Smooth muscle cell (in vitro differentiated cells): ENCODE results near the gene SOX6. TPM values are rescaled to one million over a fixed set of nuclear protein-coding genes. Genes with fewer than 3 reads are reported as not detected.
A peak's percentile ranks its signal among the peaks of the same experiment; 100 is the strongest.

ENCODE experiments used
- DNase-seq: peaks from one replicate; lab custom pipeline; 2025; ENCODE audit not compliant: unreplicated experiment; lab: John Stamatoyannopoulos, UW
- H2AFZ ChIP-seq: fragments of 200-600 bp; sonication (generic); 2 replicates; pipeline ENCODE4 v1.6.0; 2016; ENCODE audit warnings: antibody characterized with exemption, low read depth, mild to moderate bottlenecking
- H3F3A ChIP-seq: fragments of 200-600 bp; sonication (generic); 2 replicates; pipeline ENCODE4 v1.6.0; 2017; ENCODE audit warnings: antibody characterized with exemption, low read depth
- H3K27ac ChIP-seq: fragments of 200-600 bp; sonication (generic); 2 replicates; pipeline ENCODE4 v1.5.1; 2016; ENCODE audit warnings: low read depth, mild to moderate bottlenecking
- H3K27me3 ChIP-seq: fragments of 200-600 bp; sonication (generic); 2 replicates; pipeline ENCODE4 v1.6.1; 2016; ENCODE audit warnings: low read depth, mild to moderate bottlenecking
- H3K36me3 ChIP-seq: fragments of 200-600 bp; sonication (generic); 2 replicates; pipeline ENCODE4 v1.5.1; 2016; ENCODE audit warnings: low read depth
- H3K4me1 ChIP-seq: fragments of 200-600 bp; sonication (generic); 2 replicates; pipeline ENCODE4 v1.5.1; 2016; ENCODE audit warnings: low read depth
- H3K4me2 ChIP-seq: fragments of 200-600 bp; sonication (generic); 2 replicates; pipeline ENCODE4 v1.6.0; 2016; ENCODE audit warnings: mild to moderate bottlenecking
- H3K4me3 ChIP-seq: fragments of 200-600 bp; sonication (generic); 2 replicates; pipeline ENCODE4 v1.5.1; 2016; ENCODE audit warnings: mild to moderate bottlenecking
- H3K79me2 ChIP-seq: fragments of 200-600 bp; sonication (generic); 2 replicates; pipeline ENCODE4 v1.6.0; 2016; ENCODE audit warnings: low read depth, mild to moderate bottlenecking
- H3K9ac ChIP-seq: fragments of 200-600 bp; sonication (generic); 2 replicates; pipeline ENCODE4 v1.6.0; 2016; ENCODE audit warnings: low read depth
- H3K9me3 ChIP-seq: fragments of 200-600 bp; sonication (generic); replicated peaks from 2 replicates; pipeline ENCODE4 v1.5.1; 2016; ENCODE audit warnings: low read depth
- H4K20me1 ChIP-seq: fragments of 200-600 bp; sonication (generic); 2 replicates; pipeline ENCODE4 v1.6.0; 2016; ENCODE audit warnings: low read depth
- WGBS: methylation state at CpG from one replicate; pipeline ENCODE4 v1.1.7; 2016; ENCODE audit warnings: low lambda C conversion rate; 5-methylcytosine and 5-hydroxymethylcytosine counted together
- polyA plus RNA-seq: library from polyadenylated mRNA; unstranded; fragments of >200 nt; fragmentation: Nextera tagmentation; extraction: Ambion mirVana; gene quantifications from 2 replicates; pipeline ENCODE4 v1.2.1, GENCODE V29; 2016
- total RNA-seq: library from RNA; depleted of rRNA; stranded (reverse); fragments of >200 nt; gene quantifications from 2 replicates; pipeline ENCODE4 v1.2.3, GENCODE V29; 2014
- TF ChIP-seq, protein P1 (sequence below): fragments of 200-600 bp; sonication (generic); IDR thresholded peaks from 2 replicates; pipeline ENCODE4 v1.5.1; 2017; ENCODE audit warnings: borderline replicate concordance, mild to moderate bottlenecking, antibody characterized with exemption; ENCODE audit not compliant: insufficient read depth, poor library complexity, severe bottlenecking

Gene SOX6
- total and polyA plus RNA-seq, 2 experiments from 2014 or later, result 11.2 to 27.6 TPM

DNA sequence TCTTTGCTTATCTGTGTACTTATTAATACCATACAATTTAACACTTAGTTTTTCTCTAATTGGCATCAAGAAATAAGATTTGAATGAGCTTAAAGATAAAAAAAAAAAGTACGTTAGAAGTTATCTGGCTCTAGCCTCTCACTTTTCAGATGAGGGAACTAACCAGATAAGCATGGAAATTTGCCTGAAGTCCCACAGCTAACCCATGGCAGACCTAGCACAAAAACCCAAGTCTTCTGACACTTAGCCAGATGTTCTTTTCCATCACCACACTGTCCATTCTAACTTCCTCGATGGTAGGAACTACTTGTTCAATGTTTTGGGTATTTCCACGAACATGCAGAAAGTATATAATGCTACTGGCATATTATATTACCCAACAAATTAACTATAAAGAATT lies 7.4 kb upstream of the SOX6 start:
- no peak overlapping the region for H2AFZ ChIP-seq
- DNase-seq, result no peak
- H3K4me2 ChIP-seq, result no peak overlapping the region
- no peaks in the 10 kb centered on the region for H3K4me1 ChIP-seq
- H3K36me3 ChIP-seq, result no peaks in the 10 kb centered on the region
- no peak overlapping the region for H3K4me3 ChIP-seq
- TF ChIP-seq, protein P1, sequence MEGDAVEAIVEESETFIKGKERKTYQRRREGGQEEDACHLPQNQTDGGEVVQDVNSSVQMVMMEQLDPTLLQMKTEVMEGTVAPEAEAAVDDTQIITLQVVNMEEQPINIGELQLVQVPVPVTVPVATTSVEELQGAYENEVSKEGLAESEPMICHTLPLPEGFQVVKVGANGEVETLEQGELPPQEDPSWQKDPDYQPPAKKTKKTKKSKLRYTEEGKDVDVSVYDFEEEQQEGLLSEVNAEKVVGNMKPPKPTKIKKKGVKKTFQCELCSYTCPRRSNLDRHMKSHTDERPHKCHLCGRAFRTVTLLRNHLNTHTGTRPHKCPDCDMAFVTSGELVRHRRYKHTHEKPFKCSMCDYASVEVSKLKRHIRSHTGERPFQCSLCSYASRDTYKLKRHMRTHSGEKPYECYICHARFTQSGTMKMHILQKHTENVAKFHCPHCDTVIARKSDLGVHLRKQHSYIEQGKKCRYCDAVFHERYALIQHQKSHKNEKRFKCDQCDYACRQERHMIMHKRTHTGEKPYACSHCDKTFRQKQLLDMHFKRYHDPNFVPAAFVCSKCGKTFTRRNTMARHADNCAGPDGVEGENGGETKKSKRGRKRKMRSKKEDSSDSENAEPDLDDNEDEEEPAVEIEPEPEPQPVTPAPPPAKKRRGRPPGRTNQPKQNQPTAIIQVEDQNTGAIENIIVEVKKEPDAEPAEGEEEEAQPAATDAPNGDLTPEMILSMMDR, result no peak
- no peaks in the 10 kb centered on the region for H3K9me3 ChIP-seq
- no peaks in the 10 kb centered on the region for H4K20me1 ChIP-seq
- WGBS, result 78% methylated on average over 3 of the region's 3 CpGs
- H3K9ac ChIP-seq, result no peak overlapping the region
- H3K27ac ChIP-seq, result no peak overlapping the region
- no peaks in the 10 kb centered on the region for H3K27me3 ChIP-seq
- no peaks in the 10 kb centered on the region for H3F3A ChIP-seq
- H3K79me2 ChIP-seq, result peaks cover 28% of the 10 kb centered on the region

GRCh38 chr11:16361108-16361865 lies 4.9 kb upstream of the SOX6 start:
- 91% methylated on average over 1 of the region's 1 CpG for WGBS
- peaks cover 9% of the 10 kb centered on the region for H3F3A ChIP-seq
- no peaks in the 10 kb centered on the region for H3K36me3 ChIP-seq
- no peak overlapping the region for H3K4me3 ChIP-seq
- no peaks in the 10 kb centered on the region for H4K20me1 ChIP-seq
- H3K9ac ChIP-seq, result no peak overlapping the region
- no peak for DNase-seq
- H3K4me1 ChIP-seq, result peaks cover 14% of the 10 kb centered on the region
- TF ChIP-seq, protein P1, result no peak
- no peaks in the 10 kb centered on the region for H3K9me3 ChIP-seq
- no peak overlapping the region for H2AFZ ChIP-seq
- H3K79me2 ChIP-seq, result peaks cover 33% of the 10 kb centered on the region
- no peak overlapping the region for H3K4me2 ChIP-seq
- H3K27ac ChIP-seq, result no peak overlapping the region
- H3K27me3 ChIP-seq, result no peaks in the 10 kb centered on the region

- no peak overlapping the region for H3K9ac ChIP-seq
- no peak overlapping the region for H2AFZ ChIP-seq
- no peaks in the 10 kb centered on the region for H3K27me3 ChIP-seq
- no peak overlapping the region for H3K27ac ChIP-seq
- TF ChIP-seq, protein P1, result no peak
- no peak for DNase-seq
- peak overlapping the region; percentile 19 for H3K4me2 ChIP-seq
- peaks cover 44% of the 10 kb centered on the region for H3K79me2 ChIP-seq
- H3K4me1 ChIP-seq, result peaks cover 20% of the 10 kb centered on the region
- H4K20me1 ChIP-seq, result peaks cover 7% of the 10 kb centered on the region
- no peak overlapping the region for H3K4me3 ChIP-seq
- H3F3A ChIP-seq, result peaks cover 9% of the 10 kb centered on the region
- H3K36me3 ChIP-seq, result no peaks in the 10 kb centered on the region
- 79% methylated on average over 4 of the region's 4 CpGs for WGBS
- H3K9me3 ChIP-seq, result no peaks in the 10 kb centered on the region
Measured at GRCh38 chr11:16359369-16359768, 3.0 kb upstream of the SOX6 start.

GRCh38 chr11:16358726-16359125 lies 2.4 kb upstream of the SOX6 start:
- Histone ChIP-seq H3K79me2 (peaks cover 41% of the 10 kb centered on the region), H3K9me3 (no peaks in the 10 kb centered on the region), H3K36me3 (no peaks in the 10 kb centered on the region), H4K20me1 (peaks cover 7% of the 10 kb centered on the region), H3K27ac (peak overlapping the region; percentile 78), H3K9ac (no peak overlapping the region), H3K27me3 (no peaks in the 10 kb centered on the region), H3K4me1 (peaks cover 20% of the 10 kb centered on the region), H3F3A (peaks cover 9% of the 10 kb centered on the region), H2AFZ (no peak overlapping the region), H3K4me3 (no peak overlapping the region), H3K4me2 (peak overlapping the region; percentile 65)
- TF ChIP-seq, protein P1, result no peak
- DNase-seq, result no peak
